Fibroblast of lung (primary cell): Measurements from ENCODE around the gene REEP5. TPM values are rescaled to one million over a fixed set of nuclear protein-coding genes. Genes with fewer than 3 reads are reported as not detected.

Source experiments
- DNase-seq, 2 donors: peaks; one replicate each; pipeline versions ENCODE4 v3.0.0 to v3.0.0-alpha.2; 2010; ENCODE audit warnings: low read depth in 2 of 2
- H2AFZ ChIP-seq: 2 replicates; pipeline ENCODE4 v1.5.1; 2012; ENCODE audit warnings: low read length, control low read depth, inconsistent platforms
- H3K27ac ChIP-seq: 2 replicates; pipeline ENCODE4 v1.5.1; 2011; ENCODE audit warnings: low read length, control low read depth; ENCODE audit not compliant: insufficient read depth
- H3K27me3 ChIP-seq: 2 replicates; pipeline ENCODE4 v1.5.1; 2011; ENCODE audit warnings: mild to moderate bottlenecking, low read length; ENCODE audit not compliant: control insufficient read depth, insufficient read depth
- H3K36me3 ChIP-seq: 2 replicates; pipeline ENCODE4 v1.5.1; 2011; ENCODE audit warnings: low read length; ENCODE audit not compliant: control insufficient read depth, insufficient read depth
- H3K4me1 ChIP-seq: 2 replicates; pipeline ENCODE4 v1.5.1; 2011; ENCODE audit warnings: low read length; ENCODE audit not compliant: control insufficient read depth, insufficient read depth; ENCODE audit errors: extremely low read depth
- H3K4me2 ChIP-seq: 2 replicates; pipeline ENCODE4 v1.5.1; 2011; ENCODE audit warnings: low read length, control low read depth; ENCODE audit not compliant: insufficient read depth; ENCODE audit errors: extremely low read depth
- H3K4me3 ChIP-seq, 4 experiments: fragments of 200-600 bp in 1 of 4; sonication (generic) in 1 of 4; replicated peaks in 1 of 4; 2 replicates each; pipeline ENCODE4 v1.5.1; 2011 to 2016; ENCODE audit warnings: low read length in 4 of 4, low read depth in 3 of 4, mild to moderate bottlenecking in 3 of 4, control low read depth in 2 of 4, inconsistent platforms in 1 of 4, mixed read lengths in 1 of 4; ENCODE audit not compliant: insufficient read depth in 1 of 4; ENCODE audit errors: control extremely low read depth in 1 of 4
- H3K79me2 ChIP-seq: 2 replicates; pipeline ENCODE4 v1.5.1; 2012; ENCODE audit warnings: mild to moderate bottlenecking, low read length, inconsistent platforms; ENCODE audit not compliant: control insufficient read depth, insufficient read depth
- H3K9ac ChIP-seq: 2 replicates; pipeline ENCODE4 v1.5.1; 2011; ENCODE audit warnings: mild to moderate bottlenecking, low read length, control low read depth; ENCODE audit not compliant: insufficient read depth
- H3K9me3 ChIP-seq: 2 replicates; pipeline ENCODE4 v1.5.1; 2012; ENCODE audit warnings: low read depth, low read length; ENCODE audit not compliant: control insufficient read depth, insufficient read depth
- H4K20me1 ChIP-seq: 2 replicates; pipeline ENCODE4 v1.5.1; 2011; ENCODE audit warnings: low read length; ENCODE audit not compliant: control insufficient read depth, insufficient read depth; ENCODE audit errors: extremely low read depth
- CTCF ChIP-seq, 2 donors: IDR thresholded peaks in 1 of 2; conservative IDR thresholded peaks in 1 of 2; 1 replicate in 1 of 2; 2 replicates in 1 of 2; pipeline ENCODE4 v1.5.1; 2011 to 2012; ENCODE audit warnings: low read length in 2 of 2, control low read depth in 1 of 2, inconsistent platforms in 1 of 2, low read depth in 1 of 2, mild to moderate bottlenecking in 1 of 2
- EZH2 ChIP-seq: IDR thresholded peaks from 2 replicates; pipeline ENCODE4 v1.5.1; 2012; ENCODE audit warnings: low read length, control low read depth, mild to moderate bottlenecking; ENCODE audit errors: missing control alignments
- polyA plus RNA-seq, 2 donors: library from polyadenylated mRNA; depleted of rRNA in 1 of 2; stranded (reverse) in 1 of 2; unstranded in 1 of 2; fragments of >200 nt; gene quantifications; 2 replicates each; pipeline ENCODE4 v1.2.1, GENCODE V29; 2011 to 2012; ENCODE audit warnings: missing spikeins in 1 of 2
- total RNA-seq: library from RNA; depleted of rRNA; stranded (reverse); fragments of >200 nt; gene quantifications from 2 replicates; pipeline ENCODE4 v1.2.1, GENCODE V29; 2014

The REEP5 gene
- total and polyA plus RNA-seq, 2 donors (not counting 1 experiment from before 2014, with no cell fraction given): 56.8 to 111 TPM

GRCh38 chr5:112958093-112959088, 36.4 kb upstream of the REEP5 start:
- no peak overlapping the region for H3K9ac ChIP-seq
- H3K36me3 ChIP-seq: no peaks in the 10 kb centered on the region
- H3K4me2 ChIP-seq: peak overlapping the region; percentile 80
- H3K9me3 ChIP-seq: no peaks in the 10 kb centered on the region
- TF ChIP-seq CTCF (conservative IDR thresholded peaks at IDR 0.05 in 1 of 2, IDR thresholded peaks at IDR 0.05 in 1 of 2; ENCODE audit: low read depth in 1 of 2, low read length in 2 of 2) (no peak), EZH2 (no peak)
- no peak overlapping the region for H2AFZ ChIP-seq
- H3K4me3 ChIP-seq: peak overlapping the region in 1 of 4 experiments; percentile 6
- H3K4me1 ChIP-seq: peaks cover 14% of the 10 kb centered on the region
- no peaks in the 10 kb centered on the region for H3K27me3 ChIP-seq
- no peak overlapping the region for H3K27ac ChIP-seq
- DNase-seq: peak; percentile 96 to 98
- H4K20me1 ChIP-seq: no peaks in the 10 kb centered on the region
- H3K79me2 ChIP-seq: no peaks in the 10 kb centered on the region

DNA sequence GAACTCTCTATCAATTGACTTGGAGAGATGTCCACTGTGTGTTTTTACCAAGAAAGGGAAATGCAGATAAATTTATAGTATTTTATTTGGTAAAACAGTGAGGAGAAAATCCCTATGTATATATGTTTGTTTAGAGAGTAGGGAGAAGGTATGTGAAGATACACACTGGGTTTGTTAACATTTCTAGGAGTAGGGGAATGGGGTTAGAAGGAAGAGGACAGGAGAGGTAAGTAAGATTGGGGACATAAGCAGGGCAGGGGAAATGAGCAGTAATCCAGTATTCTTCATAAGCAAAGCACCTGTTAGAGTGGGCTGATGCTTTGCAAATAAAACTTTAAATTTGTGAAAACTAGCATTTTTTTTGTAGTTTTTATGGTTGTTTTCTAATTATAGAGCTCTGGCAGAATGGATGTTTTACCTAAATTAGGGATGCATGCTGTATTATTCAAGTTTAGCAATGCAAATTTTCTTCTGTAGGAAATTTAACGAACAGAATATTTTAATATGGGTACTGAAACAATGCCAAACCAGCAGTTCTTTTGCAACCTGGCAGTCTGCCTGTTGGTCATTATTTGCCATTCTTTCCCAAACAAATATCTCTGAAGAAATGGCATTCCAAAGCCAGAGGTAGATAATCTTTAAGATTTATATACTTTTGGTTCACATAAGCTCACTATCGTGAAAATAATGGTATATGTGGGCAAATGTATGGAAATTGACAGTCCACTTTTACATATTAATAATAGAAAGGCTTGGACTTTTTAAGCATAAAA, 35.2 kb upstream of the REEP5 start:
- Histone ChIP-seq H3K4me2 (no peak overlapping the region), H3K4me1 (peaks cover 11% of the 10 kb centered on the region), H3K9ac (no peak overlapping the region), H3K36me3 (no peaks in the 10 kb centered on the region), H3K79me2 (no peaks in the 10 kb centered on the region), H3K27ac (no peak overlapping the region), H2AFZ (no peak overlapping the region), H3K9me3 (no peaks in the 10 kb centered on the region), H3K4me3 (no peak overlapping the region), H4K20me1 (no peaks in the 10 kb centered on the region), H3K27me3 (no peaks in the 10 kb centered on the region)
- no peak for DNase-seq
- TF ChIP-seq EZH2 (no peak), CTCF (conservative IDR thresholded peaks at IDR 0.05 in 1 of 2, IDR thresholded peaks at IDR 0.05 in 1 of 2; ENCODE audit: low read depth in 1 of 2, low read length in 2 of 2) (no peak)

DNA sequence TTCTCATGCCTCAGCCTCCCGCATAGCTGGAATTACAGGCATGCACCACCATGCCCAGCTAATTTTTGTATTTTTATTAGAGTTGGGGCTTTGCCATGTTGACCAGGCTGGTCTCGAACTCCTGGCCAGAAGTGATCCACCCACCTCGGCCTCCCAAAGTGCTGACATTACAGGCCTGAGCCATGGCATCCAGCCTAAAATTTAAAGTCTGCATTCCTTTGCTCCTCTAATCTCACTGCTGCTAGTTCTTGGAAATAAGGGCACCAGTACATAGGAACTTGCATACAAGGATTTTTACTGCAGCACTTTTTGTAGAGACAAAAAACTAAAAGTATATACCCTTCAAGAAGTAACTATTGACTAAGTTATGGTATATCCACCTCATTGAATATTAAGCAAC, 34.6 kb upstream of the REEP5 start:
- Histone ChIP-seq H3K27ac (no peak overlapping the region), H3K9me3 (no peaks in the 10 kb centered on the region), H3K27me3 (no peaks in the 10 kb centered on the region), H3K4me1 (peaks cover 11% of the 10 kb centered on the region), H3K4me2 (no peak overlapping the region), H3K36me3 (no peaks in the 10 kb centered on the region), H3K4me3 (no peak overlapping the region), H2AFZ (no peak overlapping the region), H4K20me1 (no peaks in the 10 kb centered on the region), H3K79me2 (no peaks in the 10 kb centered on the region), H3K9ac (no peak overlapping the region)
- DNase-seq: no peak
- TF ChIP-seq CTCF (conservative IDR thresholded peaks at IDR 0.05 in 1 of 2, IDR thresholded peaks at IDR 0.05 in 1 of 2; ENCODE audit: low read depth in 1 of 2, low read length in 2 of 2): no peak
- TF ChIP-seq EZH2: no peak
